Adrenal gland (tissue), 12 donors: ENCODE measurements around the gene ZNF559. TPM values are rescaled to one million over a fixed set of nuclear protein-coding genes. Genes with fewer than 3 reads are reported as not detected.

ENCODE experiments used
- DNase-seq, 7 donors: peaks; one replicate each; pipeline ENCODE4 v3.0.0-alpha.2; 2019 to 2020
- H3K27ac ChIP-seq, 5 donors: fragments of 200-600 bp; sonication (generic) in 4 of 5; 1 replicate in 3 of 5; 2 replicates in 2 of 5; pipeline versions ENCODE4 v1.5.1 to v1.8.0; 2016 to 2020; ENCODE audit warnings: mild to moderate bottlenecking in 1 of 5
- H3K27me3 ChIP-seq: fragments of 200-600 bp; 2 replicates; pipeline ENCODE4 v1.8.0; 2021
- H3K36me3 ChIP-seq, 2 donors: fragments of 200-600 bp; replicated peaks in 1 of 2; 1 replicate in 1 of 2; 2 replicates in 1 of 2; pipeline versions ENCODE4 v1.5.1 to v1.8.0; 2018 to 2022
- H3K4me1 ChIP-seq, 2 donors: fragments of 200-600 bp; replicated peaks in 1 of 2; 1 replicate in 1 of 2; 2 replicates in 1 of 2; pipeline versions ENCODE4 v1.5.1 to v1.8.0; 2018 to 2021
- H3K4me3 ChIP-seq, 4 donors: fragments of 200-600 bp; sonication (generic) in 3 of 4; one replicate each; pipeline ENCODE4 v1.5.1; 2016 to 2018
- H3K9me3 ChIP-seq, 3 donors: fragments of 200-600 bp; sonication (generic) in 1 of 3; replicated peaks in 1 of 3; 1 replicate in 2 of 3; 2 replicates in 1 of 3; pipeline versions ENCODE4 v1.5.1 to v1.8.0; 2016 to 2021
- CTCF ChIP-seq, 6 experiments: fragments of 450-650 bp in 4 of 6; fragments of 200-600 bp in 2 of 6; sonication (generic) in 1 of 6; IDR thresholded peaks; 1 replicate in 5 of 6; 2 replicates in 1 of 6; pipeline versions ENCODE4 v1.5.1 to v1.8.0; 2016 to 2021; ENCODE audit warnings: antibody characterized with exemption in 6 of 6, mild to moderate bottlenecking in 2 of 6, moderate library complexity in 1 of 6
- POLR2A ChIP-seq, 2 donors: fragments of 450-650 bp; IDR thresholded peaks; one replicate each; pipeline ENCODE4 v1.6.1; 2017; ENCODE audit warnings: antibody characterized with exemption in 2 of 2, mild to moderate bottlenecking in 2 of 2, moderate library complexity in 1 of 2
- WGBS, 4 donors: extraction: QIAGEN DNeasy Blood & Tissue Kit in 2 of 4; methylation state at CpG; one replicate each; pipeline versions ENCODE4 v1.1.5 to v1.1.7; 2013 to 2017; 5-methylcytosine and 5-hydroxymethylcytosine counted together
- intact Hi-C, 2 donors: fragments of 100-400 bp; cut with DNase I; formaldehyde crosslinking; loops; one replicate each; pipeline versions ENCODE4 v1.14.1 to v1.15.0; 2022 to 2023
- polyA plus RNA-seq, 3 donors: library from polyadenylated mRNA; stranded (reverse); fragments of 200-250 nt in 2 of 3; fragments of 350-450 nt in 1 of 3; fragmentation: Illumina TruSeq in 1 of 3; extraction: RNeasy Lipid Tissue Mini Kit (QIAGEN cat#74804) in 1 of 3; gene quantifications; one replicate each; pipeline ENCODE4 v1.2.3, GENCODE V29; 2013 to 2014
- total RNA-seq, 9 donors: library from RNA; depleted of rRNA in 4 of 9; stranded (reverse); fragments of >200 nt in 4 of 9; fragments of 120-200 nt in 1 of 9; fragmentation: NEBNext Ultra II Directional in 1 of 9; extraction: Animal tissue kit (Norgen Biotek cat#: 25700) in 1 of 9; gene quantifications; one replicate each; pipeline versions ENCODE4 v1.1.0 to v1.2.4, GENCODE V29; 2013 to 2023
- donor health status: healthy with polysubstance abuse.
- donor health status: Bipolar disorder and iron deficiency.
- donor health status: DM: yes; HTN: yes; CAD: no.
- donor health status: DM: no; HTN: no; CAD: no.
- donor health status: DM: no; HTN: no; CAD: no.
- donor health status: DM: yes; HTN: yes; CAD: no.

The ZNF559 gene
- total and polyA plus RNA-seq, 12 donors, result 6.5 to 69.4 (median 21.6) TPM

GRCh38 chr19:9345005-9345404 is 21.0 kb downstream of the ZNF559 start:
- no peak for TF ChIP-seq CTCF (IDR thresholded peaks at IDR 0.05)
- TF ChIP-seq POLR2A (IDR thresholded peaks at IDR 0.05), result no peak
- H3K4me1 ChIP-seq, result no peaks in the 10 kb centered on the region
- no peaks in the 10 kb centered on the region for H3K27me3 ChIP-seq
- DNase-seq, result no peak
- H3K9me3 ChIP-seq, result peaks cover 16 to 91% (median 59%) of the 10 kb centered on the region in 3 donors
- no peak overlapping the region for H3K27ac ChIP-seq
- H3K36me3 ChIP-seq, result peaks cover 0 to 8% of the 10 kb centered on the region in 2 donors
- no peak overlapping the region for H3K4me3 ChIP-seq
- 96 to 100% (median 97%) methylated on average over 2 of the region's 2 CpGs for WGBS, 4 donors
- intact Hi-C loops, result no loop called here

DNA sequence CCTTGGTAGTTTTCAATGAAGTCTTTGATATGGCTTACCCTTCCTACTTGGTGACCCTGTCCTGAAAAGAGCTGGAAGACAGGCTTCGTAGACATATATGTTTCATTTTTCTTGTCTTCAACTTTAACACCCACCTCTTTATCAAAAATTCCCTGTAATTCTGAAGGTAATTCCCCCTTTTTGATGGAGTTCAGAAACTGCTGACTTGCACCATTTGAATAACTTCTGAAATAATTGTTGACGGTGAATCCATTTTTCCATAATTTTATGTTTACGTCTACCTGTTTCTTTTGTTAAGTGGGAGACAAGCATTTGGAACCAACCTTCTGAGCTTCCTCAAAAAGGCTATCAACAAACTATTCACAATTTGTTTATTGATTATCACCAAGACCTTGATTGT is 24.3 kb downstream of the ZNF559 start:
- no peak for DNase-seq
- Histone ChIP-seq H3K4me1 (no peaks in the 10 kb centered on the region), H3K36me3 (no peaks in the 10 kb centered on the region), H3K27ac (no peak overlapping the region), H3K9me3 (peaks cover 7 to 83% (median 32%) of the 10 kb centered on the region in 3 donors), H3K4me3 (no peak overlapping the region), H3K27me3 (no peaks in the 10 kb centered on the region)
- intact Hi-C loops, result no loop called here
- no peak for TF ChIP-seq CTCF (IDR thresholded peaks at IDR 0.05)
- TF ChIP-seq POLR2A (IDR thresholded peaks at IDR 0.05), result no peak
- 97 to 100% (median 98%) methylated on average over 3 of the region's 3 CpGs for WGBS, 4 donors

DNA sequence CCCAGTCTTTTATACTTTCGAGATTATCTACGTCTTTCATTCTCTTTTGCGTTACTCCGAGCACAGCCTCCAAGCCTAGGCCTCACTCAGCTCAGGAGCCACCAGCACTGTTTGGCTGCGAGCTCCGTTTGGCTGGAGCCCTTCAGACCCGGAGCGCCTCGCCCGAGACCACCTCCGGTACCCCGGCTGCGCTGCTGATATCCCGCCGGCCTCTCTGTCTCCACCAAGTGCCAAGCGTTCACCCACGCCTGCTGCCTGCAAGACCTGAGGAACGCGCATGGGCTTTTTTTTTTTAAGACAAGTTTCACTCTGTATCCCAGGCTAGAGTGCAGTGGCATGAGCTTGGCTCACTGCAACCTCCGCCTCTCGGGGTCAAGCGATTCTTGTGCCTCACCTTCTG is 24.7 kb downstream of the ZNF559 start:
- H3K27ac ChIP-seq, result no peak overlapping the region

DNA sequence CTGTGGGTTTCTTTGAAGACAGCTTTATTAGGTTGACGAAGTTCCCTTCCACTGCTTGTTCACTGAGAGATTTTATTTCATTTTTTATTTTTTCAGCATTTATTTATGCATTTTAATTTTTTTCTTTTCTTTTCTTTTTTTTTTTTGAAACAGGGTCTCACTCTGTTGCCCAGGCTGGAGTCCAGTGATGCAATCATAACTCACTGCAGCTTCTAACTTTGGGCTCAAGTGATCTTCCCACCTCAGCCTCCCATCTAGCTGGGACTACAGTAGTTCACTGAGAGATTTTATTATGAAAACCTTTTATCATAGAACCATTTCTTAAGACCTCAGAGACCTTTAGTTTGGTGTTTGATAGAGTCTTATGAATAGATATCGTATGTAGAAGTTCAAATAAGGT is 28.5 kb downstream of the ZNF559 start:
- no peaks in the 10 kb centered on the region for H3K4me1 ChIP-seq
- H3K4me3 ChIP-seq, result no peak overlapping the region
- no peaks in the 10 kb centered on the region for H3K36me3 ChIP-seq
- TF ChIP-seq CTCF (IDR thresholded peaks at IDR 0.05) (no peak), POLR2A (IDR thresholded peaks at IDR 0.05) (no peak)
- no peak overlapping the region for H3K27ac ChIP-seq
- intact Hi-C loops, result no loop called here
- 92 to 97% (median 96%) methylated on average over 2 of the region's 2 CpGs for whole genome bisulfite sequencing, 4 donors
- DNase-seq, result no peak
- H3K9me3 ChIP-seq, result peaks cover 3 to 71% (median 13%) of the 10 kb centered on the region in 3 donors
- no peaks in the 10 kb centered on the region for H3K27me3 ChIP-seq

More for the DNA sequence above, 24.7 kb downstream of the ZNF559 start:
- WGBS, 4 donors, result 96 to 100% (median 98%) methylated on average over 22 of the region's 22 CpGs
- intact Hi-C loops, result no loop called here
- H3K27me3 ChIP-seq, result no peaks in the 10 kb centered on the region
- H3K9me3 ChIP-seq, result peaks cover 3 to 80% (median 28%) of the 10 kb centered on the region in 3 donors
- no peaks in the 10 kb centered on the region for H3K4me1 ChIP-seq
- no peak for DNase-seq
- no peak overlapping the region for H3K4me3 ChIP-seq
- TF ChIP-seq POLR2A (IDR thresholded peaks at IDR 0.05), result no peak
- no peak for TF ChIP-seq CTCF (IDR thresholded peaks at IDR 0.05)
- no peaks in the 10 kb centered on the region for H3K36me3 ChIP-seq
